ENCODE results near the gene SIN3A. TPM values are rescaled to one million over a fixed set of nuclear protein-coding genes. Genes with fewer than 3 reads are reported as not detected.

SIN3A gene
- total and polyA plus RNA-seq, 4 donors: 7.6 to 67.9 (median 40.6) TPM

GRCh38 chr15:75366163-75366562, 85.3 kb downstream of the SIN3A start:
- ATAC-seq (ENCODE audit: low FRiP score) (no peak), DNase-seq (no peak)
- Histone ChIP-seq H3K27ac (ENCODE audit: low read depth in 1 of 2, low read length in 2 of 2) (no peak overlapping the region), H3K4me1 (ENCODE audit: control insufficient read depth in 1 of 2, insufficient read depth in 2 of 2, low read length in 2 of 2) (no peaks in the 10 kb centered on the region), H3K27me3 (ENCODE audit: control insufficient read depth in 1 of 2, insufficient read depth in 2 of 2, low read length in 1 of 2) (no peaks in the 10 kb centered on the region), H3K4me3 (ENCODE audit: low read length in 2 of 2) (no peak overlapping the region), H3K36me3 (ENCODE audit: control insufficient read depth in 1 of 2, insufficient read depth in 2 of 2, low read length in 1 of 2) (peaks cover 0 to 3% of the 10 kb centered on the region in 2 donors), H3K9me3 (ENCODE audit: control insufficient read depth, low read length) (no peaks in the 10 kb centered on the region)
- 92 to 94% methylated on average over 3 of the region's 3 CpGs for WGBS, 2 donors
- intact Hi-C loops (cut with DNase I): loop anchor here (2.0 to 10.0 kb wide), 3 partner anchors 86 to 259 kb away; partner anchors contain the start of genes SNUPN (in 2 of the 2) and SIN3A (in 1 of the 2)

GRCh38 chr15:75364881-75365280, 86.6 kb downstream of the SIN3A start:
- Histone ChIP-seq H3K36me3 (ENCODE audit: control insufficient read depth in 1 of 2, insufficient read depth in 2 of 2, low read length in 1 of 2) (peaks cover 0 to 4% of the 10 kb centered on the region in 2 donors), H3K9me3 (ENCODE audit: control insufficient read depth, low read length) (no peaks in the 10 kb centered on the region), H3K4me3 (ENCODE audit: low read length in 2 of 2) (no peak overlapping the region), H3K27me3 (ENCODE audit: control insufficient read depth in 1 of 2, insufficient read depth in 2 of 2, low read length in 1 of 2) (no peaks in the 10 kb centered on the region), H3K27ac (ENCODE audit: low read depth in 1 of 2, low read length in 2 of 2) (no peak overlapping the region), H3K4me1 (ENCODE audit: control insufficient read depth in 1 of 2, insufficient read depth in 2 of 2, low read length in 2 of 2) (no peaks in the 10 kb centered on the region)
- intact Hi-C loops (cut with DNase I): loop anchor here (5.0 to 10.0 kb wide), 2 partner anchors 87 to 260 kb away; partner anchors contain the start of genes SIN3A (in 1 of the 2) and SNUPN (in 1 of the 2)
- 92% methylated on average over 6 of the region's 6 CpGs for WGBS, 2 donors
- ATAC-seq (ENCODE audit: low FRiP score) (no peak), DNase-seq (no peak)

- Histone ChIP-seq H3K27ac (ENCODE audit: low read depth in 1 of 2, low read length in 2 of 2) (no peak overlapping the region), H3K4me3 (ENCODE audit: low read length in 2 of 2) (no peak overlapping the region), H3K9me3 (ENCODE audit: control insufficient read depth, low read length) (no peaks in the 10 kb centered on the region), H3K4me1 (ENCODE audit: control insufficient read depth in 1 of 2, insufficient read depth in 2 of 2, low read length in 2 of 2) (no peaks in the 10 kb centered on the region), H3K36me3 (ENCODE audit: control insufficient read depth in 1 of 2, insufficient read depth in 2 of 2, low read length in 1 of 2) (peaks cover 0 to 4% of the 10 kb centered on the region in 2 donors), H3K27me3 (ENCODE audit: control insufficient read depth in 1 of 2, insufficient read depth in 2 of 2, low read length in 1 of 2) (no peaks in the 10 kb centered on the region)
- DNase-seq: no peak
- ATAC-seq (ENCODE audit: low FRiP score): no peak
- WGBS, 2 donors: 89% methylated on average over 9 of the region's 9 CpGs
- intact Hi-C loops (cut with DNase I): loop anchor here in 1 of 2 donors (10.0 kb wide), 1 partner anchor 261 kb away; the partner anchor contains the start of gene SNUPN
Measured at GRCh38 chr15:75363786-75364185, 87.7 kb downstream of the SIN3A start.

- ATAC-seq (ENCODE audit: low FRiP score) (no peak), DNase-seq (no peak)
- WGBS, 2 donors: 83 to 84% methylated on average over 7 of the region's 7 CpGs
- H3K9me3 ChIP-seq (ENCODE audit: control insufficient read depth, low read length): no peaks in the 10 kb centered on the region
- H3K4me1 ChIP-seq (ENCODE audit: control insufficient read depth in 1 of 2, insufficient read depth in 2 of 2, low read length in 2 of 2): no peaks in the 10 kb centered on the region
- H3K27ac ChIP-seq (ENCODE audit: low read depth in 1 of 2, low read length in 2 of 2): no peak overlapping the region
- no peaks in the 10 kb centered on the region for H3K27me3 ChIP-seq (ENCODE audit: control insufficient read depth in 1 of 2, insufficient read depth in 2 of 2, low read length in 1 of 2)
- H3K36me3 ChIP-seq (ENCODE audit: control insufficient read depth in 1 of 2, insufficient read depth in 2 of 2, low read length in 1 of 2): peaks cover 0 to 7% of the 10 kb centered on the region in 2 donors
- H3K4me3 ChIP-seq (ENCODE audit: low read length in 2 of 2): no peak overlapping the region
- intact Hi-C loops (cut with DNase I): loop anchor here in 1 of 2 donors (10.0 kb wide), 1 partner anchor 262 kb away; the partner anchor contains the start of gene SNUPN
Measured at GRCh38 chr15:75362642-75363249, 88.7 kb downstream of the SIN3A start.

GRCh38 chr15:75361989-75362641, 89.4 kb downstream of the SIN3A start:
- Histone ChIP-seq H3K9me3 (ENCODE audit: control insufficient read depth, low read length) (no peaks in the 10 kb centered on the region), H3K27me3 (ENCODE audit: control insufficient read depth in 1 of 2, insufficient read depth in 2 of 2, low read length in 1 of 2) (no peaks in the 10 kb centered on the region), H3K4me1 (ENCODE audit: control insufficient read depth in 1 of 2, insufficient read depth in 2 of 2, low read length in 2 of 2) (no peaks in the 10 kb centered on the region), H3K4me3 (ENCODE audit: low read length in 2 of 2) (no peak overlapping the region), H3K27ac (ENCODE audit: low read depth in 1 of 2, low read length in 2 of 2) (no peak overlapping the region), H3K36me3 (ENCODE audit: control insufficient read depth in 1 of 2, insufficient read depth in 2 of 2, low read length in 1 of 2) (peaks cover 0 to 7% of the 10 kb centered on the region in 2 donors)
- ATAC-seq (ENCODE audit: low FRiP score) (no peak), DNase-seq (peak in 1 of 2 donors; percentile 37)
- WGBS, 2 donors: 84 to 91% methylated on average over 13 of the region's 13 CpGs
- intact Hi-C loops (cut with DNase I): loop anchor here in 1 of 2 donors (10.0 kb wide), 1 partner anchor 263 kb away; the partner anchor contains the start of gene SNUPN

- H3K36me3 ChIP-seq (ENCODE audit: control insufficient read depth in 1 of 2, insufficient read depth in 2 of 2, low read length in 1 of 2): peaks cover 0 to 7% of the 10 kb centered on the region in 2 donors
- no peak overlapping the region for H3K27ac ChIP-seq (ENCODE audit: low read depth in 1 of 2, low read length in 2 of 2)
- no peaks in the 10 kb centered on the region for H3K27me3 ChIP-seq (ENCODE audit: control insufficient read depth in 1 of 2, insufficient read depth in 2 of 2, low read length in 1 of 2)
- no peak overlapping the region for H3K4me3 ChIP-seq (ENCODE audit: low read length in 2 of 2)
- no peaks in the 10 kb centered on the region for H3K4me1 ChIP-seq (ENCODE audit: control insufficient read depth in 1 of 2, insufficient read depth in 2 of 2, low read length in 2 of 2)
- DNase-seq: peak in 1 of 2 donors; percentile 40
- intact Hi-C loops (cut with DNase I): loop anchor here in 1 of 2 donors (10.0 kb wide), 1 partner anchor 263 kb away; the partner anchor contains the start of gene SNUPN
- no peaks in the 10 kb centered on the region for H3K9me3 ChIP-seq (ENCODE audit: control insufficient read depth, low read length)
- ATAC-seq (ENCODE audit: low FRiP score): no peak
- WGBS, 2 donors: 93% methylated on average over 10 of the region's 10 CpGs
Measured at GRCh38 chr15:75361361-75361988, 90.0 kb downstream of the SIN3A start.

- intact Hi-C loops (cut with DNase I): loop anchor here in 1 of 2 donors (10.0 kb wide), 1 partner anchor 264 kb away; the partner anchor contains the start of gene SNUPN
- no peak for ATAC-seq (ENCODE audit: low FRiP score)
- Histone ChIP-seq H3K9me3 (ENCODE audit: control insufficient read depth, low read length) (no peaks in the 10 kb centered on the region), H3K27me3 (ENCODE audit: control insufficient read depth in 1 of 2, insufficient read depth in 2 of 2, low read length in 1 of 2) (no peaks in the 10 kb centered on the region), H3K4me1 (ENCODE audit: control insufficient read depth in 1 of 2, insufficient read depth in 2 of 2, low read length in 2 of 2) (no peaks in the 10 kb centered on the region), H3K4me3 (ENCODE audit: low read length in 2 of 2) (no peak overlapping the region), H3K27ac (ENCODE audit: low read depth in 1 of 2, low read length in 2 of 2) (no peak overlapping the region), H3K36me3 (ENCODE audit: control insufficient read depth in 1 of 2, insufficient read depth in 2 of 2, low read length in 1 of 2) (peaks cover 0 to 7% of the 10 kb centered on the region in 2 donors)
- 93 to 94% methylated on average over 7 of the region's 7 CpGs for WGBS, 2 donors
- peak in 1 of 2 donors; percentile 29 for DNase-seq
Measured at GRCh38 chr15:75360856-75361255, 90.6 kb downstream of the SIN3A start.

GRCh38 chr15:75360391-75360790, 91.1 kb downstream of the SIN3A start:
- no peak for ATAC-seq (ENCODE audit: low FRiP score)
- H3K4me3 ChIP-seq (ENCODE audit: low read length in 2 of 2): no peak overlapping the region
- H3K4me1 ChIP-seq (ENCODE audit: control insufficient read depth in 1 of 2, insufficient read depth in 2 of 2, low read length in 2 of 2): no peaks in the 10 kb centered on the region
- H3K36me3 ChIP-seq (ENCODE audit: control insufficient read depth in 1 of 2, insufficient read depth in 2 of 2, low read length in 1 of 2): peaks cover 0 to 7% of the 10 kb centered on the region in 2 donors
- intact Hi-C loops (cut with DNase I): loop anchor here in 1 of 2 donors (10.0 kb wide), 1 partner anchor 264 kb away; the partner anchor contains the start of gene SNUPN
- DNase-seq: no peak
- H3K27ac ChIP-seq (ENCODE audit: low read depth in 1 of 2, low read length in 2 of 2): no peak overlapping the region
- H3K9me3 ChIP-seq (ENCODE audit: control insufficient read depth, low read length): no peaks in the 10 kb centered on the region
- 56 to 74% methylated on average over 1 of the region's 1 CpG for WGBS, 2 donors
- H3K27me3 ChIP-seq (ENCODE audit: control insufficient read depth in 1 of 2, insufficient read depth in 2 of 2, low read length in 1 of 2): no peaks in the 10 kb centered on the region

All from aorta (tissue), 5 donors.